KOPT-K1 (cell line): Measurements from ENCODE around the gene LGALS9B.
"Not testable (repeated sequence)": the region's sequence is repeated elsewhere in the genome, so short reads cannot be mapped to it uniquely, and the experiment has no call there.

ENCODE experiments used
- H3K27ac ChIP-seq: fragments of 200-600 bp; sonication (generic); 2 replicates; pipeline ENCODE4 v1.5.1; 2016; ENCODE audit warnings: antibody characterized with exemption, mild to moderate bottlenecking, low read depth, low read length; ENCODE audit not compliant: poor library complexity, severe bottlenecking
- H3K36me3 ChIP-seq: fragments of 200-600 bp; sonication (generic); 2 replicates; pipeline ENCODE4 v1.5.1; 2017; ENCODE audit warnings: antibody characterized with exemption, mild to moderate bottlenecking, low read length, moderate library complexity; ENCODE audit not compliant: insufficient read depth
- H3K9me3 ChIP-seq: fragments of 200-600 bp; sonication (generic); 2 replicates; pipeline ENCODE4 v1.5.1; 2017; ENCODE audit warnings: antibody characterized with exemption, low read length, mild to moderate bottlenecking; ENCODE audit not compliant: insufficient read depth, poor library complexity, severe bottlenecking

Gene LGALS9B

GRCh38 chr17:20400559-20401305, 66.6 kb downstream of the LGALS9B start:
- H3K27ac ChIP-seq, H3K9me3 ChIP-seq: not testable (repeated sequence)

More at GRCh38 chr17:20400559-20401305, 66.6 kb downstream of the LGALS9B start:
- H3K36me3 ChIP-seq, result not testable (repeated sequence)
